H1 (cell line): ENCODE measurements around the gene OSBP2. TPM values are rescaled to one million over a fixed set of nuclear protein-coding genes. Genes with fewer than 3 reads are reported as not detected.

ENCODE experiments used
- CTCF ChIA-PET: fragments of 300-600 bp; sonication (Branson Sonifier 250); formaldehyde crosslinking; loops from one replicate; lab custom pipeline; 2021; ENCODE audit not compliant: partially characterized antibody; lab: Charles Lee
- POLR2A ChIA-PET: fragments of 300-600 bp; sonication (Branson Sonifier 250); formaldehyde crosslinking; loops from one replicate; lab custom pipeline; 2021; ENCODE audit warnings: inconsistent platforms; ENCODE audit not compliant: partially characterized antibody; lab: Charles Lee
- DNase-seq, 2 experiments: peaks; one replicate each; pipeline versions ENCODE4 v3.0.0 to v3.0.0-alpha.2; 2010 to 2022; ENCODE audit warnings: low spot score in 2 of 2, low read depth in 1 of 2, mixed read lengths in 1 of 2
- FAIRE-seq: peaks from 2 replicates; lab custom pipeline; 2011; peaks lifted over from hg19 to GRCh38; lab: Jason Lieb, UNC
- H2AFZ ChIP-seq: 2 replicates; pipeline ENCODE4 v1.8.1; 2012; ENCODE audit warnings: low read length, inconsistent platforms
- H2AK5ac ChIP-seq: 2 replicates; pipeline ENCODE4 v1.6.1; 2013; ENCODE audit warnings: low read depth, low read length
- H2BK120ac ChIP-seq: replicated peaks from 2 replicates; pipeline ENCODE3; 2013; ENCODE audit warnings: low read depth, low read length, inconsistent platforms
- H2BK12ac ChIP-seq: 2 replicates; pipeline ENCODE4 v1.6.1; 2013; ENCODE audit warnings: low read depth, low read length
- H2BK15ac ChIP-seq: 2 replicates; pipeline ENCODE4 v1.6.1; 2013; ENCODE audit warnings: low read length
- H2BK20ac ChIP-seq: 2 replicates; pipeline ENCODE4 v1.6.1; 2013; ENCODE audit warnings: low read length
- H2BK5ac ChIP-seq: 2 replicates; pipeline ENCODE4 v1.6.1; 2013; ENCODE audit warnings: low read depth, low read length
- H3K14ac ChIP-seq: 2 replicates; pipeline ENCODE4 v1.6.1; 2013; ENCODE audit warnings: inconsistent platforms; ENCODE audit not compliant: insufficient read length
- H3K18ac ChIP-seq: 2 replicates; pipeline ENCODE4 v1.6.1; 2013; ENCODE audit warnings: low read length; ENCODE audit errors: extremely low read depth
- H3K23ac ChIP-seq: 2 replicates; pipeline ENCODE4 v1.6.1; 2013; ENCODE audit warnings: inconsistent platforms; ENCODE audit not compliant: insufficient read length
- H3K23me2 ChIP-seq: 2 replicates; pipeline ENCODE4 v1.6.1; 2013; ENCODE audit warnings: low read depth, low read length
- H3K27ac ChIP-seq: 2 replicates; pipeline ENCODE4 v1.6.1; 2011; ENCODE audit warnings: low read depth, low read length, inconsistent platforms
- H3K27me3 ChIP-seq, 4 experiments: replicated peaks in 1 of 4; 1 replicate in 1 of 4; 2 replicates in 3 of 4; pipeline versions ENCODE4 v1.6.1 to v1.8.1; 2011 to 2013; ENCODE audit warnings: low read length in 3 of 4, mild to moderate bottlenecking in 3 of 4, inconsistent platforms in 2 of 4, mixed read lengths in 2 of 4, moderate library complexity in 1 of 4; ENCODE audit not compliant: control insufficient read depth in 3 of 4, insufficient read depth in 3 of 4; ENCODE audit errors: extremely low read depth in 1 of 4
- H3K36me3 ChIP-seq, 4 experiments: 2 replicates each; pipeline versions ENCODE4 v1.6.1 to v1.8.1; 2011 to 2013; ENCODE audit warnings: mild to moderate bottlenecking in 4 of 4, low read length in 3 of 4, moderate library complexity in 2 of 4, control low read depth in 1 of 4, inconsistent platforms in 1 of 4; ENCODE audit not compliant: insufficient read depth in 4 of 4, control insufficient read depth in 2 of 4
- H3K4ac ChIP-seq: replicated peaks from 2 replicates; pipeline ENCODE3; 2013; ENCODE audit warnings: low read length, low read depth, mixed read lengths, inconsistent platforms; ENCODE audit not compliant: insufficient read length
- H3K4me1 ChIP-seq, 4 experiments: replicated peaks in 1 of 4; 1 replicate in 1 of 4; 2 replicates in 3 of 4; pipeline versions ENCODE4 v1.6.1 to v1.8.1; 2011 to 2013; ENCODE audit warnings: low read length in 3 of 4, inconsistent platforms in 2 of 4, mixed read lengths in 1 of 4; ENCODE audit not compliant: insufficient read depth in 4 of 4, control insufficient read depth in 3 of 4
- H3K4me2 ChIP-seq, 2 experiments: 2 replicates each; pipeline versions ENCODE4 v1.6.1 to v1.8.1; 2011 to 2013; ENCODE audit warnings: low read depth in 2 of 2, low read length in 2 of 2, control low read depth in 1 of 2, inconsistent platforms in 1 of 2, mild to moderate bottlenecking in 1 of 2; ENCODE audit not compliant: insufficient read depth in 1 of 2
- H3K4me3 ChIP-seq, 4 experiments: fragments of 200-600, 300-600 bp in 1 of 4; sonication (generic), shearing (Covaris generic), sonication (Bioruptor Twin) in 1 of 4; 2 replicates each; pipeline versions ENCODE4 v1.5.1 to v1.8.1; 2011 to 2016; ENCODE audit warnings: low read length in 4 of 4, low read depth in 3 of 4, control low read depth in 2 of 4, inconsistent platforms in 2 of 4, mild to moderate bottlenecking in 2 of 4, mixed read lengths in 1 of 4, moderate library complexity in 1 of 4; ENCODE audit not compliant: insufficient read depth in 2 of 4; ENCODE audit errors: extremely low read depth in 1 of 4
- H3K56ac ChIP-seq: replicated peaks from 2 replicates; pipeline ENCODE3; 2013; ENCODE audit warnings: low read depth, mild to moderate bottlenecking, mixed read lengths, low read length, inconsistent platforms; ENCODE audit not compliant: insufficient read length
- H3K79me1 ChIP-seq: 2 replicates; pipeline ENCODE4 v1.6.1; 2013; ENCODE audit warnings: low read depth, low read length, control low read depth
- H3K79me2 ChIP-seq, 2 experiments: 2 replicates each; pipeline versions ENCODE4 v1.6.1 to v1.8.1; 2012 to 2013; ENCODE audit warnings: low read length in 2 of 2, mild to moderate bottlenecking in 2 of 2, inconsistent platforms in 1 of 2; ENCODE audit not compliant: insufficient read depth in 2 of 2, control insufficient read depth in 1 of 2
- H3K9ac ChIP-seq, 4 experiments: replicated peaks in 1 of 4; 1 replicate in 1 of 4; 2 replicates in 3 of 4; pipeline versions ENCODE4 v1.6.1 to v1.8.1; 2011 to 2013; ENCODE audit warnings: low read depth in 3 of 4, low read length in 3 of 4, control low read depth in 2 of 4, mild to moderate bottlenecking in 2 of 4, moderate library complexity in 2 of 4, inconsistent platforms in 1 of 4; ENCODE audit errors: extremely low read depth in 1 of 4
- H3K9me3 ChIP-seq, 2 experiments: 2 replicates each; pipeline versions ENCODE4 v1.6.1 to v1.8.1; 2012 to 2013; ENCODE audit warnings: mild to moderate bottlenecking in 2 of 2, moderate library complexity in 2 of 2, control low read depth in 1 of 2, inconsistent platforms in 1 of 2, low read depth in 1 of 2, low read length in 1 of 2, mixed read lengths in 1 of 2; ENCODE audit not compliant: insufficient read depth in 2 of 2
- H4K20me1 ChIP-seq, 2 experiments: replicated peaks in 1 of 2; 2 replicates each; pipeline versions ENCODE3 to v1.8.1; 2011 to 2013; ENCODE audit warnings: inconsistent platforms in 2 of 2, low read length in 2 of 2, mild to moderate bottlenecking in 1 of 2; ENCODE audit not compliant: insufficient read depth in 2 of 2, control insufficient read depth in 1 of 2
- H4K5ac ChIP-seq: 2 replicates; pipeline ENCODE4 v1.6.1; 2013; ENCODE audit warnings: low read length, low read depth, mixed read lengths, inconsistent platforms; ENCODE audit not compliant: insufficient read length
- H4K8ac ChIP-seq: 2 replicates; pipeline ENCODE4 v1.8.0; 2013; ENCODE audit warnings: mild to moderate bottlenecking, moderate library complexity, low read length, inconsistent platforms; ENCODE audit not compliant: insufficient read depth; ENCODE audit errors: extremely low read depth
- H4K91ac ChIP-seq: replicated peaks from 2 replicates; pipeline ENCODE3; 2013; ENCODE audit warnings: low read length, mixed read lengths, inconsistent platforms; ENCODE audit not compliant: insufficient read length
- ASH2L ChIP-seq: fragments of 200-600, 300-600 bp; sonication (generic); IDR thresholded peaks from one replicate; pipeline ENCODE4 v1.7.1; 2017; ENCODE audit warnings: low read length
- BACH1 ChIP-seq: IDR thresholded peaks from 2 replicates; pipeline ENCODE4 v1.6.1; 2012; ENCODE audit warnings: low read length, improper control_type of control experiment
- CHD2 ChIP-seq: IDR thresholded peaks from 2 replicates; pipeline ENCODE4 v1.6.1; 2012; ENCODE audit warnings: low read length, improper control_type of control experiment
- KDM4A ChIP-seq: IDR thresholded peaks from one replicate; pipeline ENCODE4 v1.7.1; 2012; ENCODE audit warnings: low read depth, mild to moderate bottlenecking, moderate library complexity, low read length, inconsistent platforms; ENCODE audit not compliant: severe bottlenecking
- PHF8 ChIP-seq: fragments of 200-600 bp; sonication (generic); conservative IDR thresholded peaks from 2 replicates; pipeline ENCODE4 v1.7.1; 2012; ENCODE audit warnings: low read depth, mild to moderate bottlenecking, inconsistent platforms, low read length, moderate library complexity
- POLR2A ChIP-seq, 2 experiments: IDR thresholded peaks; 1 replicate in 1 of 2; 2 replicates in 1 of 2; pipeline ENCODE4 v1.6.1; 2011; ENCODE audit warnings: low read depth in 2 of 2, low read length in 2 of 2, mild to moderate bottlenecking in 2 of 2; ENCODE audit errors: control extremely low read depth in 1 of 2
- YY1 ChIP-seq: IDR thresholded peaks from 2 replicates; pipeline ENCODE4 v1.6.1; 2011; ENCODE audit warnings: low read depth, mild to moderate bottlenecking, low read length
- WGBS, 2 experiments: shearing (Covaris generic) in 1 of 2; methylation state at CpG; one replicate each; pipeline versions ENCODE4 v1.1.6 to v1.1.7; 2013 to 2015; ENCODE audit warnings: low lambda C conversion rate in 2 of 2, mixed read lengths in 2 of 2, inconsistent platforms in 1 of 2, low coverage in 1 of 2, missing lambda C conversion rate in 1 of 2; ENCODE audit not compliant: insufficient replicate concordance in 2 of 2, insufficient coverage in 1 of 2, insufficient read length in 1 of 2; ENCODE audit errors: extremely low coverage in 1 of 2, missing lambda C conversion rate in 1 of 2; 5-methylcytosine and 5-hydroxymethylcytosine counted together
- polyA plus RNA-seq, 7 experiments: library from polyadenylated mRNA; depleted of rRNA in 3 of 7; stranded (reverse) in 5 of 7; unstranded in 2 of 7; fragments of >200 nt in 5 of 7; fragments of 200-250 nt in 2 of 7; gene quantifications; 1 replicate in 5 of 7; 2 replicates in 1 of 7; 4 replicates in 1 of 7; pipeline versions ENCODE4 v1.2.1 to v1.2.3, GENCODE V29; 2011 to 2013; ENCODE audit warnings: missing spikeins in 2 of 7, mixed read lengths in 2 of 7
- total RNA-seq: library from RNA; stranded (reverse); fragmentation: NEBNext Ultra II Directional; extraction: Animal tissue kit (Norgen Biotek cat#: 25700); gene quantifications from 2 replicates; pipeline ENCODE4 v1.2.1, GENCODE V29; 2021
- TF ChIP-seq, protein P1 (sequence below): IDR thresholded peaks from 2 replicates; pipeline ENCODE4 v1.6.1; 2012; ENCODE audit warnings: low read length, inconsistent platforms
- TF ChIP-seq, protein P2 (sequence below): IDR thresholded peaks from 2 replicates; pipeline ENCODE4 v1.6.1; 2012; ENCODE audit warnings: inconsistent platforms

The OSBP2 gene
- total and polyA plus RNA-seq, 2 of the 8 experiments (the other 6 are each of a cell fraction or from before 2014, with no cell fraction given), result 3.4 to 3.7 TPM

DNA sequence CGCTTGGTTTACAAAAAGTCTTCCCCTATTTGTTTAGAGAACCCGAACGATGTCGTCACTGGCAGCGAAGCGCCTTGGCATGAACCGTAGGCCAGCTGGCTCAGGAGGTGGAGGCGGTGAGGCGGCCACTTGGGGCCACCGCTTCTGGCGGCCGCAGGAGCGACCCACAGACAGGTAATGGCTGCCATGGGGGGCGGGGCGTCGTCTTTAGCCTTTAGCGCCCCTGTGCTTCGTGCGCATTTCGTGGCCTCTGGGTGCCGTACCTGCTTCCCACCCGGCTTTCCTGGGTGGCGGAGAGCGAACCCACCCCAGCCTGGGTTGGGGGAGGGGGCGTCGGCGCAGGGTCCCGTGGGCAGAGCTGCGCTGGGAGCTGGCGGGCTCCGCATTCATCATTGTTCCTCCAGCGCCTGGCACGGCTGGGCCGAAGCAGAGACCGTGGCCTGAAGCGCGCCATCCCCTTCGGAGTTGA is 469 bp upstream of the OSBP2 start:
- Histone ChIP-seq H3K18ac (peak overlapping the region; percentile 97), H3K27me3 (peaks cover 0 to 17% (median 14%) of the 10 kb centered on the region in 4 experiments; a peak in 6 of 7 replicates), H2AK5ac (no peak overlapping the region), H2AFZ (peak overlapping the region; percentile 69; the same call in 1 of the 2 replicates), H3K23ac (no peak overlapping the region), H2BK15ac (no peak overlapping the region; the same call in 1 of the 2 replicates), H2BK120ac (no peak overlapping the region), H4K20me1 (peaks cover 0 to 5% of the 10 kb centered on the region in 2 experiments), H3K23me2 (peaks cover 13% of the 10 kb centered on the region; the same call in 1 of the 2 replicates), H2BK20ac (no peak overlapping the region), H3K14ac (no peak overlapping the region), H3K27ac (peak overlapping the region; percentile 54; the same call in 1 of the 2 replicates), H3K79me2 (no peaks in the 10 kb centered on the region), H3K9ac (peak overlapping the region; percentile 40 to 70 (median 58); a peak in 6 of 7 replicates), H2BK5ac (peak overlapping the region; percentile 52; the same call in 1 of the 2 replicates), H4K5ac (peak overlapping the region; percentile 93), H3K36me3 (no peaks in the 10 kb centered on the region), H4K91ac (peak overlapping the region; percentile 88), H3K4me3 (peak overlapping the region; percentile 51 to 73 (median 68)), H3K56ac (peak overlapping the region; percentile 59), H4K8ac (peak overlapping the region; percentile 96), H3K4me2 (peak overlapping the region; percentile 80 to 85), H3K4ac (peak overlapping the region; percentile 65), H2BK12ac (peak overlapping the region; percentile 68; the same call in 1 of the 2 replicates), H3K79me1 (no peaks in the 10 kb centered on the region), H3K9me3 (no peaks in the 10 kb centered on the region), H3K4me1 (peaks cover 0 to 6% (median 3%) of the 10 kb centered on the region in 4 experiments; a peak in 4 of 7 replicates)
- TF ChIP-seq, protein P1, sequence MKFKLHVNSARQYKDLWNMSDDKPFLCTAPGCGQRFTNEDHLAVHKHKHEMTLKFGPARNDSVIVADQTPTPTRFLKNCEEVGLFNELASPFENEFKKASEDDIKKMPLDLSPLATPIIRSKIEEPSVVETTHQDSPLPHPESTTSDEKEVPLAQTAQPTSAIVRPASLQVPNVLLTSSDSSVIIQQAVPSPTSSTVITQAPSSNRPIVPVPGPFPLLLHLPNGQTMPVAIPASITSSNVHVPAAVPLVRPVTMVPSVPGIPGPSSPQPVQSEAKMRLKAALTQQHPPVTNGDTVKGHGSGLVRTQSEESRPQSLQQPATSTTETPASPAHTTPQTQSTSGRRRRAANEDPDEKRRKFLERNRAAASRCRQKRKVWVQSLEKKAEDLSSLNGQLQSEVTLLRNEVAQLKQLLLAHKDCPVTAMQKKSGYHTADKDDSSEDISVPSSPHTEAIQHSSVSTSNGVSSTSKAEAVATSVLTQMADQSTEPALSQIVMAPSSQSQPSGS, result no peak
- TF ChIP-seq KDM4A, result peak; percentile 77
- TF ChIP-seq, protein P2, sequence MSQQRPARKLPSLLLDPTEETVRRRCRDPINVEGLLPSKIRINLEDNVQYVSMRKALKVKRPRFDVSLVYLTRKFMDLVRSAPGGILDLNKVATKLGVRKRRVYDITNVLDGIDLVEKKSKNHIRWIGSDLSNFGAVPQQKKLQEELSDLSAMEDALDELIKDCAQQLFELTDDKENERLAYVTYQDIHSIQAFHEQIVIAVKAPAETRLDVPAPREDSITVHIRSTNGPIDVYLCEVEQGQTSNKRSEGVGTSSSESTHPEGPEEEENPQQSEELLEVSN, result 0 out of 2 replicates have a peak, but pooled peaks have one; percentile 28
- no peak; the same call in 1 of the 2 replicates for TF ChIP-seq PHF8
- peak; percentile 91 for TF ChIP-seq YY1
- no peak for TF ChIP-seq CHD2
- peak in 1 of 2 experiments; percentile 41; a peak in 1 of 3 replicates for TF ChIP-seq POLR2A (IDR thresholded peaks at IDR 0.05; ENCODE audit: control extremely low read depth in 1 of 2, low read depth in 2 of 2, low read length in 2 of 2)
- peak; percentile 71 for TF ChIP-seq ASH2L
- TF ChIP-seq BACH1, result peak; percentile 56; the same call in 1 of the 2 replicates
- 2% methylated on average over 35 of the region's 38 CpGs; no CpG with 5 or more reads in 1 of the 2 experiments for WGBS, 2 experiments
- ChIA-PET CTCF (interaction anchor here (1.3 to 3.0 kb wide), 4 partner anchors 10 to 61 kb away, joined by 4 to 16 read pairs (median 8); partner anchors contain the start of gene SLC35E4), POLR2A (interaction anchor here (1.0 to 2.2 kb wide), 6 partner anchors 10 to 59 kb away, joined by 3 to 8 read pairs (median 5); partner anchors contain the start of genes DUSP18 and SLC35E4)
- FAIRE-seq (no peak), DNase-seq (peak; percentile 13 to 82)
